BJ (cell line): ENCODE data around the gene TBC1D10A. TPM values are rescaled to one million over a fixed set of nuclear protein-coding genes. Genes with fewer than 3 reads are reported as not detected.

ENCODE experiments used
- CTCF ChIA-PET: fragments of 350-600 bp; formaldehyde crosslinking; extraction: SDS; loops from one replicate; lab custom pipeline; 2021; ENCODE audit warnings: antibody characterized with exemption, inconsistent platforms; lab: Yijun Ruan, JAX
- POLR2A ChIA-PET: fragments of 300-600 bp; sonication (Branson Sonifier 250); formaldehyde crosslinking; extraction: SDS; loops from one replicate; lab custom pipeline; 2021; ENCODE audit warnings: antibody characterized with exemption; lab: Charles Lee
- DNase-seq: peaks from one replicate; pipeline ENCODE4 v3.0.0-alpha.2; 2011; ENCODE audit warnings: low read depth
- H3K27me3 ChIP-seq: 2 replicates; pipeline ENCODE4 v1.6.0; 2011; ENCODE audit warnings: low read length; ENCODE audit not compliant: control insufficient read depth, insufficient read depth
- H3K36me3 ChIP-seq: 2 replicates; pipeline ENCODE4 v1.5.1; 2011; ENCODE audit warnings: low read length; ENCODE audit not compliant: control insufficient read depth, insufficient read depth
- H3K4me3 ChIP-seq: 2 replicates; pipeline ENCODE4 v1.5.1; 2011; ENCODE audit warnings: low read depth, mild to moderate bottlenecking, control low read depth, low read length
- CTCF ChIP-seq: IDR thresholded peaks from 2 replicates; pipeline ENCODE4 v1.5.1; 2011; ENCODE audit warnings: low read depth, mild to moderate bottlenecking, control low read depth, inconsistent platforms, low read length, moderate library complexity; ENCODE audit not compliant: insufficient read depth
- polyA minus RNA-seq: library from RNA; depleted of rRNA, polyadenylated mRNA; stranded (reverse); fragments of >200 nt; gene quantifications from 2 replicates; pipeline ENCODE4 v1.2.3, GENCODE V29; 2011; rRNA and poly(A)+ RNA removed
- polyA plus RNA-seq: library from polyadenylated mRNA; depleted of rRNA; stranded (reverse); fragments of >200 nt; gene quantifications from 2 replicates; pipeline ENCODE4 v1.2.3, GENCODE V29; 2011; rRNA removed

Gene TBC1D10A, protein sequence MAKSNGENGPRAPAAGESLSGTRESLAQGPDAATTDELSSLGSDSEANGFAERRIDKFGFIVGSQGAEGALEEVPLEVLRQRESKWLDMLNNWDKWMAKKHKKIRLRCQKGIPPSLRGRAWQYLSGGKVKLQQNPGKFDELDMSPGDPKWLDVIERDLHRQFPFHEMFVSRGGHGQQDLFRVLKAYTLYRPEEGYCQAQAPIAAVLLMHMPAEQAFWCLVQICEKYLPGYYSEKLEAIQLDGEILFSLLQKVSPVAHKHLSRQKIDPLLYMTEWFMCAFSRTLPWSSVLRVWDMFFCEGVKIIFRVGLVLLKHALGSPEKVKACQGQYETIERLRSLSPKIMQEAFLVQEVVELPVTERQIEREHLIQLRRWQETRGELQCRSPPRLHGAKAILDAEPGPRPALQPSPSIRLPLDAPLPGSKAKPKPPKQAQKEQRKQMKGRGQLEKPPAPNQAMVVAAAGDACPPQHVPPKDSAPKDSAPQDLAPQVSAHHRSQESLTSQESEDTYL
- polyA plus RNA-seq (13.6 and 22.1 TPM in 2 replicates), polyA minus RNA-seq (11.4 and 21.6 TPM in 2 replicates)

- POLR2A ChIA-PET = interaction anchor here (0.6 kb wide), 1 partner anchor 47 kb away, joined by 3 read pairs; no protein-coding TSS in a partner anchor
- no peak for TF ChIP-seq CTCF
- H3K4me3 ChIP-seq = peak within 1 kb of the TSS; percentile 83
- H3K27me3 ChIP-seq = no peaks in the 10 kb centered on the region
- no peak for DNase-seq
- no peaks in the 10 kb centered on the region; the same call in 1 of the 2 replicates for H3K36me3 ChIP-seq
- CTCF ChIA-PET = interaction anchor here (8.3 kb wide), 1 partner anchor 40 kb away, joined by 50 read pairs; the partner anchor contains the start of gene CASTOR1
Observed at GRCh38 chr22:30326706-30327362, at the start of gene TBC1D10A. TBC1D10A (minus strand) TSS chr22:30326941; CDS start chr22:30326881, 60 bp downstream.

- CTCF ChIA-PET = interaction anchor here (1.2 to 2.2 kb wide), 4 partner anchors 10 to 88 kb away, joined by 3 to 9 read pairs (median 4); partner anchors contain the start of genes CCDC157 and SF3A1
- no peak for DNase-seq
- no peak for TF ChIP-seq CTCF
- Histone ChIP-seq H3K36me3 (peaks cover 9% of the 10 kb centered on the region), H3K27me3 (no peaks in the 10 kb centered on the region), H3K4me3 (no peak overlapping the region)
- POLR2A ChIA-PET = no interaction called here
Observed at GRCh38 chr22:30375312-30375849, 48.6 kb upstream of the TBC1D10A start.

DNA sequence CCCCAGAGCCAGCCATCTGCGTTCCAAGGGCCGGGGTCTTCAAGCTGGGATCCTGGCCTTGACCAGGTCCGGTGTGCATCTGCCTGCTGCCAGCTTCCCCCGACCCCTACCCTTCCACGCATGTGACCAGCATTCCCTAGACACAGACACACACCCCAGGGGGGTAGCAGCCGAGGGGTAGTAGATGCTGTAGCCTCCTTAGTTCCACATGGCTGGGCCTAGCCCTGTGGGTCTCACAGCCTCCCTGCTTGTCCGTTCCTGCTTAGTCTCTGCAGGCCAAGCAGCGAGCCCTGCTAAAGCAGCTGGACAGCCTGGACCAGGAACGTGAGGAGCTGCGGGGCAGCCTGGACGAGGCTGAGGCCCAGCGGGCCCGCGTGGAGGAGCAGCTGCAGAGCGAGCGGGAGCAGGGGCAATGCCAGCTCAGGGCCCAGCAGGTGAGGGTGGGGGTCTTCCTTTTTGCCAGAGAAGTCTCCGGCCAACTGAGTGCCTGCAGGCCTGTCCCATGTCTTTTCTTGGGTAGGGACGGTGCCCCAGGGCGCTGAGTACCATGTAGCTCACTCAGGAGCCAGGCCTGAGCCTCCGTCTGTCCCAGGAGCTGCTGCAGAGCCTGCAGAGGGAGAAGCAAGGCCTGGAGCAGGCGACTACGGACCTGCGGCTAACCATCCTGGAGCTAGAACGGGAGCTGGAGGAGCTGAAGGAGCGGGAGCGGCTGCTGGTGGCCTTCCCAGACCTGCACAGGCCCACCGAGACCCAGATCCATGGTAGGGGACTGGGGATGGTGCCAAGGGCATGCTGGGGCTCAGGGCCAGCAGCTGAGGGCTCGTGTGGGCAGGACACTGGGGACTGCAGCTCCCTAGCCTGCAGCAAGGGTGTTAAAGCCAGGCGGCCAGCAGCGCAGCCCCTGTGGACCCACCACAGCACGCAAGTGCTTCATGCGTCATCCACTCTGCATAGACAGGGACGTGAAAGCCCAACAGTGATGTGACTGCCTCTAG is 46.9 kb upstream of the TBC1D10A start:
- no peak for DNase-seq
- ChIA-PET POLR2A (no interaction called here), CTCF (interaction anchor here (0.7 to 2.2 kb wide), 6 partner anchors 9 to 118 kb away, joined by 3 to 13 read pairs (median 5); no protein-coding TSS in a partner anchor)

More for the DNA sequence above, 46.9 kb upstream of the TBC1D10A start:
- Histone ChIP-seq H3K4me3 (no peak overlapping the region), H3K27me3 (no peaks in the 10 kb centered on the region), H3K36me3 (no peaks in the 10 kb centered on the region; the same call in 1 of the 2 replicates)
- TF ChIP-seq CTCF = no peak
